Measurements from ENCODE around the gene MCUB.

- no peak for TF ChIP-seq EZH2 (IDR thresholded peaks at IDR 0.05)
- no peak for TF ChIP-seq POLR2AphosphoS5 (IDR thresholded peaks at IDR 0.05; ENCODE audit: borderline replicate concordance, low read depth, low read length)
Measured at GRCh38 chr4:109690690-109691410, 130.8 kb downstream of the MCUB start.
